Astrocyte (in vitro differentiated cells and primary cell): ENCODE data around the gene SLC9A4.

Experiments used
- CTCF ChIP-seq: IDR thresholded peaks from 2 replicates; pipeline ENCODE4 v1.5.1; 2011; ENCODE audit warnings: low read depth, mild to moderate bottlenecking, inconsistent platforms, low read length, moderate library complexity; ENCODE audit not compliant: insufficient read depth
- EZH2 ChIP-seq: IDR thresholded peaks from 2 replicates; pipeline ENCODE4 v1.6.1; 2012; ENCODE audit warnings: mild to moderate bottlenecking, low read length, inconsistent platforms; ENCODE audit not compliant: insufficient read depth

DNA sequence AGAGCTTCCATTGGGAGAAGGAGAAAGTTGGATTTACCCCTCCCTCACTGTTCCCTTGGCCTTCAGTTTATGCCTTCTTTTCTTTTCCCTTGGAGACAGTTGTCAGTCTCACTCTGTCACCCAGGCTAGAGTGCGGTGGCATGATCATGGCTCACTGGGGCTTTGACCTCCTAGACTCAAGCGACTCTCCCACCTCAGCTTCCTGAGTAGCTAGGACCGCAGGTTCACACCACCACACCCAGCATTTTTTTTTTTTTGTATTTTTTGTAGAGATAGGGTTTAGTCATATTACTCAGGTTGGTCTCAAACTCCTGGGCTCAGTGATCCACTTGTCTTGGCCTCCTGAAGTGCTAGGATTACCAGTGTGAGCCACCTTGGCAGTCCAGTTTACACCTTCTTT, 49.9 kb downstream of the SLC9A4 start:
- TF ChIP-seq CTCF (no peak), EZH2 (no peak)
